ENCODE results near the gene GOSR2. TPM values are rescaled to one million over a fixed set of nuclear protein-coding genes. Genes with fewer than 3 reads are reported as not detected.

Gene GOSR2
- total and polyA plus RNA-seq, 2 experiments from 2014 or later: 48.1 to 61.4 TPM

GRCh38 chr17:46885415-46886309, 37.3 kb upstream of the GOSR2 start:
- H3K36me3 ChIP-seq (ENCODE audit: low read depth): no peaks in the 10 kb centered on the region
- no peak overlapping the region for H3K27ac ChIP-seq
- H3K4me2 ChIP-seq (ENCODE audit: unreplicated experiment): no peak overlapping the region
- no peak overlapping the region for H2AFZ ChIP-seq
- H3K27me3 ChIP-seq (replicated peaks; ENCODE audit: insufficient read depth): peaks cover 49% of the 10 kb centered on the region
- TF ChIP-seq EZH2 (IDR thresholded peaks at IDR 0.05; ENCODE audit: insufficient read depth, poor library complexity, severe bottlenecking) (no peak), EZH2phosphoT487 (IDR thresholded peaks at IDR 0.05; ENCODE audit: insufficient read depth, low read depth) (no peak)
- H3F3A ChIP-seq (ENCODE audit: insufficient read depth): no peaks in the 10 kb centered on the region
- no peaks in the 10 kb centered on the region for H3K4me1 ChIP-seq (ENCODE audit: insufficient read depth)
- no peak overlapping the region for H3K4me3 ChIP-seq
- no peak for DNase-seq
- no peaks in the 10 kb centered on the region for H3K9me3 ChIP-seq (ENCODE audit: low read depth)
- no peaks in the 10 kb centered on the region for H4K20me1 ChIP-seq (ENCODE audit: insufficient read depth)
- in situ Hi-C loops (cut with MboI): no loop called here
- no peaks in the 10 kb centered on the region for H3K79me2 ChIP-seq (ENCODE audit: insufficient read depth)
- H3K9ac ChIP-seq: no peak overlapping the region
- no peaks in the 10 kb centered on the region for H3K9me2 ChIP-seq (ENCODE audit: insufficient read depth)
- 45% methylated on average over 10 of the region's 10 CpGs for WGBS, 2 experiments (ENCODE audit: low coverage in 1 of 2, low lambda C conversion rate in 2 of 2, missing lambda C conversion rate in 2 of 2)

GRCh38 chr17:46886310-46886663, 36.7 kb upstream of the GOSR2 start:
- TF ChIP-seq EZH2phosphoT487 (IDR thresholded peaks at IDR 0.05; ENCODE audit: insufficient read depth, low read depth) (no peak), EZH2 (IDR thresholded peaks at IDR 0.05; ENCODE audit: insufficient read depth, poor library complexity, severe bottlenecking) (no peak)
- H3K27me3 ChIP-seq (replicated peaks; ENCODE audit: insufficient read depth): peaks cover 55% of the 10 kb centered on the region
- WGBS, 2 experiments (ENCODE audit: low coverage in 1 of 2, low lambda C conversion rate in 2 of 2, missing lambda C conversion rate in 2 of 2): 62 to 69% methylated on average over 1 of the region's 1 CpG

GRCh38 chr17:46887717-46888116, 35.2 kb upstream of the GOSR2 start:
- no peak overlapping the region for H3K4me2 ChIP-seq (ENCODE audit: unreplicated experiment)
- in situ Hi-C loops (cut with MboI): no loop called here
- no peaks in the 10 kb centered on the region for H3K79me2 ChIP-seq (ENCODE audit: insufficient read depth)
- H3K27me3 ChIP-seq (replicated peaks; ENCODE audit: insufficient read depth): peaks cover 64% of the 10 kb centered on the region
- no peak overlapping the region for H3K27ac ChIP-seq
- no peak overlapping the region for H3K9ac ChIP-seq
- no peaks in the 10 kb centered on the region for H3K36me3 ChIP-seq (ENCODE audit: low read depth)
- WGBS, 2 experiments (ENCODE audit: low coverage in 1 of 2, low lambda C conversion rate in 2 of 2, missing lambda C conversion rate in 2 of 2): 75 to 84% methylated on average over 3 of the region's 3 CpGs
- no peaks in the 10 kb centered on the region for H4K20me1 ChIP-seq (ENCODE audit: insufficient read depth)
- no peak overlapping the region for H3K4me3 ChIP-seq
- no peaks in the 10 kb centered on the region for H3F3A ChIP-seq (ENCODE audit: insufficient read depth)
- no peak overlapping the region for H2AFZ ChIP-seq
- no peaks in the 10 kb centered on the region for H3K9me3 ChIP-seq (ENCODE audit: low read depth)
- no peaks in the 10 kb centered on the region for H3K9me2 ChIP-seq (ENCODE audit: insufficient read depth)
- DNase-seq: no peak
- TF ChIP-seq EZH2 (IDR thresholded peaks at IDR 0.05; ENCODE audit: insufficient read depth, poor library complexity, severe bottlenecking) (no peak), EZH2phosphoT487 (IDR thresholded peaks at IDR 0.05; ENCODE audit: insufficient read depth, low read depth) (no peak)
- no peaks in the 10 kb centered on the region for H3K4me1 ChIP-seq (ENCODE audit: insufficient read depth)

More at GRCh38 chr17:46886310-46886663, 36.7 kb upstream of the GOSR2 start:
- no peaks in the 10 kb centered on the region for H3K9me3 ChIP-seq (ENCODE audit: low read depth)
- H3K79me2 ChIP-seq (ENCODE audit: insufficient read depth): no peaks in the 10 kb centered on the region
- no peak overlapping the region for H3K9ac ChIP-seq
- H3K9me2 ChIP-seq (ENCODE audit: insufficient read depth): no peaks in the 10 kb centered on the region
- no peaks in the 10 kb centered on the region for H3K36me3 ChIP-seq (ENCODE audit: low read depth)
- no peaks in the 10 kb centered on the region for H4K20me1 ChIP-seq (ENCODE audit: insufficient read depth)
- no peak overlapping the region for H2AFZ ChIP-seq
- no peak overlapping the region for H3K27ac ChIP-seq
- H3F3A ChIP-seq (ENCODE audit: insufficient read depth): no peaks in the 10 kb centered on the region
- no peak for DNase-seq
- in situ Hi-C loops (cut with MboI): no loop called here
- no peak overlapping the region for H3K4me2 ChIP-seq (ENCODE audit: unreplicated experiment)
- H3K4me1 ChIP-seq (ENCODE audit: insufficient read depth): no peaks in the 10 kb centered on the region
- H3K4me3 ChIP-seq: no peak overlapping the region

GRCh38 chr17:46888727-46889126, 34.2 kb upstream of the GOSR2 start:
- in situ Hi-C loops (cut with MboI): no loop called here

More at GRCh38 chr17:46888727-46889126, 34.2 kb upstream of the GOSR2 start:
- Histone ChIP-seq H3K4me2 (ENCODE audit: unreplicated experiment) (no peak overlapping the region), H3K9me2 (ENCODE audit: insufficient read depth) (no peaks in the 10 kb centered on the region), H3K4me3 (no peak overlapping the region), H3K79me2 (ENCODE audit: insufficient read depth) (no peaks in the 10 kb centered on the region), H3K4me1 (ENCODE audit: insufficient read depth) (no peaks in the 10 kb centered on the region), H4K20me1 (ENCODE audit: insufficient read depth) (no peaks in the 10 kb centered on the region), H3K36me3 (ENCODE audit: low read depth) (no peaks in the 10 kb centered on the region), H3F3A (ENCODE audit: insufficient read depth) (no peaks in the 10 kb centered on the region), H2AFZ (no peak overlapping the region), H3K27ac (no peak overlapping the region), H3K9me3 (ENCODE audit: low read depth) (no peaks in the 10 kb centered on the region), H3K9ac (no peak overlapping the region), H3K27me3 (replicated peaks; ENCODE audit: insufficient read depth) (peaks cover 74% of the 10 kb centered on the region)
- no peak for DNase-seq
- no peak for TF ChIP-seq EZH2 (IDR thresholded peaks at IDR 0.05; ENCODE audit: insufficient read depth, poor library complexity, severe bottlenecking)
- no peak for TF ChIP-seq EZH2phosphoT487 (IDR thresholded peaks at IDR 0.05; ENCODE audit: insufficient read depth, low read depth)
- WGBS, 2 experiments (ENCODE audit: low coverage in 1 of 2, low lambda C conversion rate in 2 of 2, missing lambda C conversion rate in 2 of 2): 83 to 100% methylated on average over 1 of the region's 1 CpG

All from GM23248 (cell line).